ENCODE results near the gene FN1. TPM values are rescaled to one million over a fixed set of nuclear protein-coding genes. Genes with fewer than 3 reads are reported as not detected.

FN1 gene
- total and polyA plus RNA-seq, 7 donors: 16.0 to 64.3 (median 40.3) TPM

DNA sequence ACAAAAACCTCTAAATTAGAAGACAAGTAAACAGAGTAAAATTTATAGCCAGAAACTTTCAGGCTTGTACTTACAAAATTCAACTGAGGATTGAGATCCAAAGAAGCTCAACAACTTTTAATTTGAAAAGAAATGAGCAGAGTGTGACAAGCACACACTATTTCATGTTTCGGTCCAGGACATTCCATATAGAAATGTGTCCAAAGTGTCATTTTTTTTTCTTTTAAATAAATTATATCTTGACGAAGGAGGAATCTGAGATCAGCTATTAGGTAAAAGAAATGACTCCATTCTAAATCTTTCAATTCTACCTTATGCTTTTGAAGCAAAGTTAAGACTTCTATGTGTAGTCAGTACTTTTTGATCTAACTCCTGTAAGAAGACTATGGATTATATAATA lies 4.6 kb downstream of the FN1 start:
- TF ChIP-seq, protein P1, sequence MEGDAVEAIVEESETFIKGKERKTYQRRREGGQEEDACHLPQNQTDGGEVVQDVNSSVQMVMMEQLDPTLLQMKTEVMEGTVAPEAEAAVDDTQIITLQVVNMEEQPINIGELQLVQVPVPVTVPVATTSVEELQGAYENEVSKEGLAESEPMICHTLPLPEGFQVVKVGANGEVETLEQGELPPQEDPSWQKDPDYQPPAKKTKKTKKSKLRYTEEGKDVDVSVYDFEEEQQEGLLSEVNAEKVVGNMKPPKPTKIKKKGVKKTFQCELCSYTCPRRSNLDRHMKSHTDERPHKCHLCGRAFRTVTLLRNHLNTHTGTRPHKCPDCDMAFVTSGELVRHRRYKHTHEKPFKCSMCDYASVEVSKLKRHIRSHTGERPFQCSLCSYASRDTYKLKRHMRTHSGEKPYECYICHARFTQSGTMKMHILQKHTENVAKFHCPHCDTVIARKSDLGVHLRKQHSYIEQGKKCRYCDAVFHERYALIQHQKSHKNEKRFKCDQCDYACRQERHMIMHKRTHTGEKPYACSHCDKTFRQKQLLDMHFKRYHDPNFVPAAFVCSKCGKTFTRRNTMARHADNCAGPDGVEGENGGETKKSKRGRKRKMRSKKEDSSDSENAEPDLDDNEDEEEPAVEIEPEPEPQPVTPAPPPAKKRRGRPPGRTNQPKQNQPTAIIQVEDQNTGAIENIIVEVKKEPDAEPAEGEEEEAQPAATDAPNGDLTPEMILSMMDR (IDR thresholded peaks at IDR 0.05): no peak
- no peak overlapping the region for H3K27ac ChIP-seq
- H3K36me3 ChIP-seq (ENCODE audit: insufficient read depth in 1 of 2, low read depth in 1 of 2): peaks cover 0 to 6% of the 10 kb centered on the region in 2 donors
- H3K4me1 ChIP-seq: peaks cover 6% of the 10 kb centered on the region
- no peak overlapping the region for H3K4me3 ChIP-seq
- 32 to 47% (median 44%) methylated on average over 2 of the region's 2 CpGs for WGBS, 3 donors
- H3K9me3 ChIP-seq: no peaks in the 10 kb centered on the region
- ATAC-seq (no peak), DNase-seq (no peak)
- intact Hi-C loops (cut with DNase I): no loop called here
- peaks cover 0 to 34% (median 0%) of the 10 kb centered on the region in 3 donors for H3K27me3 ChIP-seq (ENCODE audit: insufficient read depth in 3 of 3, low read length in 2 of 3)

DNA sequence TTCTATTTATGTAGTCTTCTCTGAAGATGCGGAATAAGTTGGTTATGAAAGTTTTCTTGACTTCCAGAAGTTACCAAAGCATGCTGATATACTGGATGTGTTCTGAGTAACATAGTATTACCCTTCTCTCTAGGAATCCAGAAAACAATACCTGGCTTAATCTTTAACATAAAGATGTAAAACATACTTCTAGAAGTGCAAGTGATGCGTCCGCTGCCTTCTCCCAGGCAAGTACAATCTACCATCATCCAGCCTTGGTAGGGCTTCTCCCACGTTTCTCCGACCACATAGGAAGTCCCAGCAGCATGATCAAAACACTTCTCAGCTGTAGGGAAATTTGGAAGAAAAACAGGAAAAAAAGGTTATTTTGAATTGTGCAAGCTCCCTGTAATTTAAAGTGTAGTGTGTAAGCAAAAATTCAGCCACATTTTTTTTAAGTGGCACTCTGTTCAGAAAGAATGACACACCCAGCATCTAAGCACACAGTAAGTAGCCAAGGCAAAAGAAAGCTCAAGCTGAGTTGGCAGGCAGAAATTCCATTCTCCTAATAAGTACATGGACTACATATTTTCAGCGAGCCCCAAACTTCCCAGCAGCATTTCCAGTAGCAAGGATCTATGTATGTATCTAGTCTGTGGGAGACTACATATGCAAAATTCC lies 5.2 kb downstream of the FN1 start:
- Histone ChIP-seq H3K27ac (no peak overlapping the region), H3K4me3 (no peak overlapping the region), H3K27me3 (ENCODE audit: insufficient read depth in 3 of 3, low read length in 2 of 3) (peaks cover 0 to 27% (median 0%) of the 10 kb centered on the region in 3 donors), H3K36me3 (ENCODE audit: insufficient read depth in 1 of 2, low read depth in 1 of 2) (peaks cover 0 to 6% of the 10 kb centered on the region in 2 donors), H3K4me1 (peaks cover 6% of the 10 kb centered on the region), H3K9me3 (no peaks in the 10 kb centered on the region)
- intact Hi-C loops (cut with DNase I): no loop called here
- no peak for ATAC-seq
- DNase-seq: no peak
- TF ChIP-seq, protein P1 (IDR thresholded peaks at IDR 0.05): no peak
- WGBS, 3 donors: 68 to 77% (median 75%) methylated on average over 6 of the region's 6 CpGs

DNA sequence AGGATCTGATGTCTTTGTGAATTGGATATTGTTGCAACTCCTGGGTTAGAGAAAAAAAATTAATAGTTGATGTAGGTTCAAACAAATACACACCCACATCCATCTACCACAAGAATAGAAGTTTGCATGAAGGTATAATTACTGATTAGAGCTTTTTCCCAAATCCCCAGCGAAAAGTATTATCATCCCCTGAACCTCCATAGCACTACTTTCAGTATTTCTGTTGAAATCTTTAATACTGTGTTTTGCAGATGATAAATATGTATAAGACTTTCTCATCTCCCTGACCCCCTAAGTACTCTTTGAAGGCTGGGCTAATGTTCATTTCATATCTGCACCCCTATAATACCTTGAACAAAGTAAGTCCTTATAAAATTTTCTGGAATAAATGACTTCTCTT lies 6.4 kb downstream of the FN1 start:
- 96 to 100% (median 98%) methylated on average over 1 of the region's 1 CpG for WGBS, 3 donors
- ATAC-seq: no peak
- H3K4me3 ChIP-seq: no peak overlapping the region
- intact Hi-C loops (cut with DNase I): no loop called here
- no peak overlapping the region for H3K27ac ChIP-seq
- no peaks in the 10 kb centered on the region for H3K9me3 ChIP-seq
- H3K36me3 ChIP-seq (ENCODE audit: insufficient read depth in 1 of 2, low read depth in 1 of 2): peaks cover 0 to 8% of the 10 kb centered on the region in 2 donors
- H3K4me1 ChIP-seq: no peaks in the 10 kb centered on the region
- peaks cover 0 to 15% (median 0%) of the 10 kb centered on the region in 3 donors for H3K27me3 ChIP-seq (ENCODE audit: insufficient read depth in 3 of 3, low read length in 2 of 3)
- no peak for DNase-seq
- TF ChIP-seq, protein P1 (IDR thresholded peaks at IDR 0.05): no peak

DNA sequence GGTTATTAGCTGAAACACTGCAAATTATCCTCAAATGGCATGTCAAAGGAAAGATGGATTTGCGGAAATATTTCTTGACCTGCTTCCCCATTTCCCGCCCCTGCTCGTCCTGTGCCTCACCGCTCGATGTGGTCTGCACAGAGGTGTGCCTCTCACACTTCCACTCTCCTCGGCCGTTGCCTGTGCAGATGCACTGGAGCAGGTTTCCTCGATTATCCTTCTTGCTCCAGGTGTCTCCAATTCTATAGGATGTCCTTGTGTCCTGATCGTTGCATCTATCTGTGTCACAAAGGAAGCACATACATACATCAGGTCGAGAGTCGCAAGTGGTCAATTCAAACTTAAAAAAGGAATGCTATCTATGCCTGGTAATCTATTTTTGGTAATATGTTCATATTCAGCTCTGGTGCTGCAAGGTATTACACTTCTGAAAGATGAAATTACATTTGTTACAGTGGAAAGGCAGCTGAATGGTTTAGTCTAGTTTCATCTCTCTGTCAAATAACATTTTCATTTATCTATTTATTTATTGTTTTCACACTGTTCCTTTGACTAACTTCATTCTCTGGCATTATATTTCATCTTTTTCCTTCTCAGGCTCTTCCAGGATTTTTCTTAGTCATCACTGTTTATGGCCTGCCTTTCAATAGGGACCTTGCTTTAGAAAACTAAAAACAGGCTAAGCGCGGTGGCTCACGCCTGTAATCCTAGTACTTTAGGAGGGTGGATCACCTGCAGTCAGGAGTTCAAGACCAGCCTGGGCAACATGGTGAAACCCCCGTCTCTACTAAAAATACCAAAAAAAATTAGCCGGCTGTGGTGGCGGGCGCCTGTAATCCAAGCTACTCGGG lies 7.6 kb downstream of the FN1 start:
- H3K4me3 ChIP-seq: no peak overlapping the region
- H3K4me1 ChIP-seq: no peaks in the 10 kb centered on the region
- TF ChIP-seq, protein P1 (IDR thresholded peaks at IDR 0.05): no peak
- no peak for ATAC-seq
- H3K9me3 ChIP-seq: no peaks in the 10 kb centered on the region
- peaks cover 0 to 10% of the 10 kb centered on the region in 2 donors for H3K36me3 ChIP-seq (ENCODE audit: insufficient read depth in 1 of 2, low read depth in 1 of 2)
- no peak overlapping the region for H3K27ac ChIP-seq
- peaks cover 0 to 15% (median 0%) of the 10 kb centered on the region in 3 donors for H3K27me3 ChIP-seq (ENCODE audit: insufficient read depth in 3 of 3, low read length in 2 of 3)
- DNase-seq: no peak
- 94 to 96% (median 95%) methylated on average over 19 of the region's 19 CpGs for WGBS, 3 donors
- intact Hi-C loops (cut with DNase I): no loop called here
